ENCODE results near the gene HS6ST3.

GRCh38 chr13:96449920-96450319 is 360.0 kb downstream of the HS6ST3 start:
- no peak for TF ChIP-seq CTCF (IDR thresholded peaks at IDR 0.05)
- TF ChIP-seq POLR2A (IDR thresholded peaks at IDR 0.05), result no peak
